CD4-positive, alpha-beta T cell treated with Interleukin-21 for 1 hour (primary cell): ENCODE measurements around the gene INPP5K.
"Not testable (repeated sequence)": the region's sequence is repeated elsewhere in the genome, so short reads cannot be mapped to it uniquely, and the experiment has no call there.

Experiments
- DNase-seq: peaks from one replicate; pipeline ENCODE4 v3.0.0-alpha.2; 2020

Gene INPP5K

GRCh38 chr17:1516388-1517161, at the start of gene INPP5K:
Gene INPP5K (minus strand): TSS chr17:1516612. CDS start chr17:1516499, 113 bp downstream.
- DNase-seq, result peak; percentile 98

DNA sequence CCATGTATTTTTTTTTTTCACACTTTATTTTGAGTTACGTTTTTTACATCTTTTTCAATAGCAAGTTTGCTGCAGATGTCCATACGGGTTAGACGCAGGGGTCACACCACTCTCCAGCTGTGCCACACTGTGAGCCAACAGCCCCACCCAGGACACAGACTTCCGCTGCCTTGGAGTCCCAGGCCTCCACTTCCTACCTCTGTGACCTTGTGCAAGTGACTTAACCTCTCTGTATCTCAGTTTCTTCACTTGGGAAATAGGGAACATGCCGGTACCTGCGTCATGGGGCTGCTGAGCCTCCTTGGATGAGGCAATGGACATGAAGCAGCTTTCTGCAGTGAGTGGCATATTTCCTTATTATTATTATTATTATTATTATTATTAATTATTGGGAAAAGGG, 49.5 kb upstream of the INPP5K start:
- no peak for DNase-seq

DNA sequence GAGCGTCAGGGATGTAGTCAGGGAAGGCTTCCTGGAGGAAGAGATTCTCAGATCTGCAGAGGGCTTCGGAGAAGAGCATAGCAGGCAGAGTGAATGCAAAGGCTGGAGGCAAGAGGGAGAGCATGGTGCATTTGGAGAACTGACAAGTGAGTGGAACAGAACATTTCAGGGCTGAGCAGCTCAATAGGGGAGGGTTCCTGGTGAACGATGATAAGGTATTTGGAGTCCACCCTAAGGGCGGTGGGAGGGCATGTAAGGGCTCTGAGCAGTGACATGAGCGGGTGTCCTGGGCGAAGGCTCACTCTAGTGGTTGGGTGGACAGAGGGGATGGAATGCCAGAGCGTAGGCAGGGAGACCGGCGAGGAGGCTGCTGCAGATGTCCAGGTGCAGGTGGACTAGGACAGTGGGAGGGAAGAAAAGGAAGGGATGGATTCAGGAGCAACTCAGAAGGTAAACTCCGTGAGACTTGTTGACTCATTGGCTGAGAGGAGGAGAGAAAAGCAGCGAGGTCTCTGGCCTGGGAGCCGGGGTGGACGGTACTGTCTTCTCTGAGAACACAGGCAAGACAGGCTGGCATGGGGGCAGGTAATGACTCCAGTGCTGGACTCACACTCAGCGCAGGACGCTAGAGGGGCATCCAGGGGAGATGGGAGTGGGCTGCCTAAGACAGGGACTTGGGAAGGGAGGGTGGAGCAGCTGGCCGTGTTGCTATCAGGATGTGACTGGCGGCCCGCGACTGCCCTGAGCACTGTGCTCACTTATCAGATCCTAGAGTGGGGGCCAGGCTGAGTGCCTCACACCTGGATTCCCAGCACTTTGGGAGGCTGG, 47.6 kb upstream of the INPP5K start:
- no peak for DNase-seq

DNA sequence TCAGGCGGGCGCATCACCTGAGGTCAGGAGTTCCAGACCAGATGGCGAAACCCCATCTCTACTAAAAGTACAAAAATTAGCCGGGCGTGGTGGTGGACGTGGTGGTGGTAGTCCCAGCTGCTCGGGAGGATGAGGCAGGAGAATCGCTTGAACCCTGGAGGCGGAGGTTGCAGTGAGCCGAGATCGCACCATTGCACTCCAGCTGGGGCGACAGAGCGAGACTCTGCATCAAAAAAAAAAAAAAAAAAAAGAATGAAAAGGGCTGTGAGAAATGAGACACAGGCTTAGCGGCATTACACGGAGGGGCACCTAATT, 47.0 kb upstream of the INPP5K start:
- not testable (repeated sequence) for DNase-seq

- no peak for DNase-seq
Measured at GRCh38 chr17:1562176-1562643, 45.8 kb upstream of the INPP5K start.

- peak; percentile 28 for DNase-seq
Measured at GRCh38 chr17:1561420-1562175, 45.2 kb upstream of the INPP5K start.

DNA sequence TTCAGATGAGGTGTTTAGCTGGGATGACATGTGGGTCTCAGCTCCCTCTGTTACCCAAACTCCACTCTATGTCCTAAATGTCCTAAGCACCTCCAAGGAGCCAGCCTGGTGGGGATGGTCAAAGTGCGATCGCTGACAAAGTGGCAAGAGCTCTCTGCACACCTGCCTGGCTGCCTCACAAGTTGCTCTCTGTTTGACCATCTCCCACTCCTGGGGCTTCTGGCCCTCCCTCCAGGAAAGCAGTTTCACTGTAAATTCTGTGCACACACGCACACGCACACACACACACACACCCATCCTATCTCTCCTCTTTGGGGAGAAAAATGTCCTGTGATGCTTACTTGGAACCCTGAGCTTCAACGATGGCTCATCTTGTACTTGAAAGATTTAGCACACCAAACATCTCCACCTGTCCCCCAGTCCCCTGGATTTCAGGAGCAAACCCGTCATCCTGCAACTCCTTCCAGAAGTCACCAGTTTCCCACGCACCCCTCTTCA, 44.5 kb upstream of the INPP5K start:
- DNase-seq, result no peak

DNA sequence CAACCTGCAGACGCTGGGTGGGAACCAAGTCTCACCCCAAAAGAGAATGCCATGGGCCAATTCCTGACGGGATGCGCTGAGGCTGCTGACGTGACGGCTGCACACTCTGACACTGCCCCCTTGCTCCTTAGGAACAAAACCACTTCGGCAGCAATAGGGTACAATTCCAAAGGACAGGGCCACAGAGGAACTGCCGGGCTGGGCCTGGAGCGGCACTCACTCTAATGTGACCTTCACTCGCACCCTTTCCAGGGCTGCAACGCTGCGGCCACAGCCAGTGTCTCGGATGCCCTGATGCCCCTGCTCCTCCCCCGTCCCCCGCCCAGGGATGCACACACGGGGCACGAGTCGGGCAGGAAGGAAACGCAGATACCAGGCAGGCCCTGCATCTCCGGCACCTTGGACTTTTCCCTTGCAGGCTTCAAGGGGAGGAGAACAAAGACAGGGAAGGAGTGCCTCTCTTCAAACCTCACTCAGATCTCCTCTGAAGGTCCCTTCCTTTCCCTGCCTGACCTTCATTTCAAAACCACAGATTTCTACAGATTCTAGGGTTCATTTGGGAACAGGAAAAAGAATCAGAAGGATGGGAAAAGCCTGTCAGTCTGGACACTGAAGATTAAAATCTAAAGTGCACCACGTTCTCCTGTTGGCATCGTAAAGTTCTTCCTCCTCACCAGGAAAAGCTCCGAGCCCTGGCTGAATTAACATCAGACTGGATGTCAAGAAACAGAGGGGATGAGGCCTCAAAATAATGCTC, 43.9 kb upstream of the INPP5K start:
- DNase-seq, result no peak

DNA sequence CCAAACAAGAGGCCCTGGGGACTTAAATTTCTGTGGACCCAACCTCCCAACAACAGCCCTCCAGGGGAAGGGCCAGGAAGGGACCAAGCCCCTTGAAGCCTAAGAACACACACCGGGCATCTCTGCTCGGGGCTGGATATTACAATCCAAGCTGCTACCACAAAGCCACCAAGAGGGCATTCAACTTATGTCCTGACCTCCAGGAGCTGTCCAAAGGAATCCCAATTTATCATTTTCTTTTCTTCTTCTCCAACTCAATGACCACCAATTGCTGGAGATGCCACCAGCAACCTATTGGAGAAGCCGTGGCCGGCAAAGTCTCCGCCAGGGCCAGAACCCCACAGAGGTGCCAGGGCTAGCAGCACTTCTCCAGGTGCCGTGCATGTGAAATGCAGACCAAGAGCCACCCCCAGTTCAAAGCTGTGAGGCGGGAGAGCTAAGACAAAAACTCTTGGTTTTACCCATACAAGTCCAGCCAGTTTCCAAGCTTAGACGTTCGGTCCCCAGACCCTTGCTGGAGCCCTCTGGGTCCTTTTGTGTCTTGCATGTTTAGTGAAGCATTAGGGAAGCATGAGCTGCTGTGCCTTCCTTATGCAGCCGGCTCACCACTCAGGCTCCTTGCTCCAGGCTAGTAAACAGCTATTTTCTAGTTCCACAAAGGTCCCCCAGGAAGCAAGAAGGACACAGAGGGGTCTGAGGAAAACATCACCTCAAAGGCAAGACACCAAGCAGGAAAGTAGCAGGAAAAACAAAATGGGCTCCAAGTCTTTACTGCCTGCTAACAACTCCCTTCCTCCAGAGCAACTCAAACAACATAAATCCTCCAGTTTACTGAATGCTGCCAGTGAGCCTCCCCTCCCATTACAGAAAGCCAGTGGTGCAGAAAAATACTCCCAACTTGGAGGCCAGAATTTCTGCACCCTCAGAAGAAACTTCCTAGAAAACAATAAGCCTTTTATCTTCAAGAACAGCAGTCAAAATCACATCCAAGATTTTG, 42.9 kb upstream of the INPP5K start:
- DNase-seq, result no peak

DNA sequence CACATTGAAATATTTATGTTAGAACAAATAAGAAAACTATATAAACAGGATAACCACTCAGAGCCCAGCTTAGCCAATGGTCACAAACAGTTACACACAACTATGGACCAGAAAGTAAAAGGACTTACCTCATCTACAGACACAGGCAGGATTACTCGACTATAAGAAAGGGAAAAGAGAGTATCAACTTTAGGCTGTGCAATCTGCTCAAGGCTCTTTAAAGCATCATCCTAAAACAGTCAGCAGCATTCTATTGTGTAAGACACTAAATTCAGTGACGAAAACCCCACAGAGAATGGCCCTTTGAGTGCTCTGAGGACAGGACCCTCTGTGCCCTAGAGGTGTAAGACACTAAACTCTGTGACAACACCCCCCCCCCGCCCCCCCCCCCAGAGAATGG, 42.0 kb upstream of the INPP5K start:
- DNase-seq, result no peak

- no peak for DNase-seq
Measured at GRCh38 chr17:1557355-1558095, 41.1 kb upstream of the INPP5K start.

DNA sequence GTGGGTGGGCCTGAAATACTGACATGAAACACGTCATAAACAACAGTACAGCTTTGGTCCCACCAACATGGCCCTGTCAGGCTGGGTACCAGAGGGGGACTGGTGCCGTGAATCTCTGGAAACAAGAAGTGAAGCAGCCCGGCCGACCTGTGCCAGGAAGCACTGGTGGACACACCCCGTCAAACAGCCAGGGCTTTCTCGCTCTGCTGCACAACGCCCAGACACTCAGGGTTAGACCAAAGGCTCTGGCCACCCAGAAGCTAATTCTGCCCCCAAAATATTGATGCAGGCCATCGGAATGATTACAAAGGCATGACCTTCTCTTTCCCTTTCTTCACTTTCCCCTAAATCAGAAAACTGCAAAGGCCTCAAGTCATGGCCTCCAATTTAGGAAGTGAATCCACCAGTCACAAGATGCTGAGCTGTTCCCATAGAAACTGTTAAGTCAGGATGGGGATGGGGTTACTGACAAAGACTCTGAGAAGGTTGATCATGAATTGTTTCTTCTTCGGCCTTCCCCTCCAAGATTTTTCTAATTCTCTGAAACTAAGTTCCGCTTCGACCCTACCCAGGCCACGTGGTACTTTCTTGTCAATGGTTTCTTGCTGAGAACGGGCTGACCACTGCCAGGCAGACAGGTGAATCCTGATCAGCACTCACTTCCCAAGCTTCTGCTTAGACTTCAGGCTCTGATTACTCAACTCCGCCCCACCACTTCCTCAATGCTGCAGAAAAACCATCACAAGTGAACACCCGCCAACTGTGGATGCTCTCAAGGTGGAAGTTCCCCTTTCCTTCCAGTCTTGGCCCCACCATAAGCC, 39.4 kb upstream of the INPP5K start:
- no peak for DNase-seq

- DNase-seq, result no peak
Measured at GRCh38 chr17:1554751-1555540, 38.5 kb upstream of the INPP5K start.

DNA sequence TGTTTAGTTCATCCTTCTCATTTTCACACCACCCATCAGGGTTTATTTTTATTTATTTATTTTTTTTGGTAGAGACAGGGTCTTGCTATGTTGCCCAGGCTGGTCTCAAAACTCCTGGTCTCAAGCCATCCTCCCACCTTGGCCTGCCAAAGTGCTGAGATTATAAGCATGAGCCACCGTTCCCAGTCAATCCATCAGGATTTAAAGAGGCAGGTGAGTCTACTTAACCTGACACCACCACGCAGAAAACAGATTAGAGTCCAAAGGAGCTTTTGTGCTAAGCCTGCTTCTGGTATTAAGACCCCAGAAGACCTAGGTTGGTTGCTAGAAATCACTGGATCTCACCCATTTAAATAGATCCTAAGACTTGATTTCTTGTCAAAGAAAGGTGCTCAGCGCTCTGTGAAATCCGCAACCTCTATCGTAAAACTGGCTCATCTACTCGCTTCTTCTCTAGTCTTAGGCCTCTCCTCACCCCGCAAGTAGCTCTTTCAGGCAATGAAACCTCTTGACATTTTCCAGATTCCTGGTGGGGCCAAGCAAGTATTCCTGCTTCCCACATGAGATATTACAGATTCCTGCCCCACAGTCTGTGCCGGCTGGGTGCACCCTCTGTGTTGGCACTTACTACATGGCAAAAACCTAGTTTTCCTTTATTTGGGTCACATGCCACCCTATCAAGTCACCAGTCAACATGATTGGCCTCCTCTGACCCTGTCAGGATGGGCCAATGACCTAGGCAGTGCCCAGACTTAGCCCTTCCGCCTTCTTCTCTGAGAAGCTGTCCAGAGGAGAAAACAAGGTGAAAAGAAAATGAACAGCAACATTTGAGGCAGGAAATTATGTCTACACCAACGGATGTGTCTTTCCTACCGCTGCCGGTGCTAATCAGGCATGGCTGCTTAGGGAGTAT, 37.2 kb upstream of the INPP5K start:
- DNase-seq, result no peak

GRCh38 chr17:1552932-1553331, 36.5 kb upstream of the INPP5K start:
- DNase-seq, result no peak

GRCh38 chr17:1551741-1552140, 35.3 kb upstream of the INPP5K start:
- no peak for DNase-seq

DNA sequence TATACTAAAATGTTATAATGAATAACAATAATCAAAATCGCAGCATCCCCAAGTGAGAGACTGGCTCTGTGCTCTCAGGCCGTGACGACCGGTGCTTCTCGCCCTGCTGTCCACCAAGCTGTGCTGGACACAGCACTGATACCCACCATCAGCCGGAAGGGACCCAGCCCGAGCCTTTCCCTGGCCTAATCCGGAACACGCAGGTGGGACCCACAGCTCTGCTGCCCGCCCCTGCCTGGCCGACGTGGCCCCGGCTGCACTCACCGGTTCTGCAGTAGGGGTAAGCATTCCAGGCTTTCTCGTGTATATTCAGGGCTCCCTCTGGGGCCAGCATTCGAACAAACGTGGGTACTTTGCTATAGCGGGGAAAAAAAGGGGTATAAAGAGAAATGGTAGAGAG, 31.6 kb upstream of the INPP5K start:
- DNase-seq, result no peak
